ENCODE data around the gene RABGAP1L.
"Not testable (repeated sequence)": the region's sequence is repeated elsewhere in the genome, so short reads cannot be mapped to it uniquely, and the experiment has no call there.

Gene RABGAP1L

DNA sequence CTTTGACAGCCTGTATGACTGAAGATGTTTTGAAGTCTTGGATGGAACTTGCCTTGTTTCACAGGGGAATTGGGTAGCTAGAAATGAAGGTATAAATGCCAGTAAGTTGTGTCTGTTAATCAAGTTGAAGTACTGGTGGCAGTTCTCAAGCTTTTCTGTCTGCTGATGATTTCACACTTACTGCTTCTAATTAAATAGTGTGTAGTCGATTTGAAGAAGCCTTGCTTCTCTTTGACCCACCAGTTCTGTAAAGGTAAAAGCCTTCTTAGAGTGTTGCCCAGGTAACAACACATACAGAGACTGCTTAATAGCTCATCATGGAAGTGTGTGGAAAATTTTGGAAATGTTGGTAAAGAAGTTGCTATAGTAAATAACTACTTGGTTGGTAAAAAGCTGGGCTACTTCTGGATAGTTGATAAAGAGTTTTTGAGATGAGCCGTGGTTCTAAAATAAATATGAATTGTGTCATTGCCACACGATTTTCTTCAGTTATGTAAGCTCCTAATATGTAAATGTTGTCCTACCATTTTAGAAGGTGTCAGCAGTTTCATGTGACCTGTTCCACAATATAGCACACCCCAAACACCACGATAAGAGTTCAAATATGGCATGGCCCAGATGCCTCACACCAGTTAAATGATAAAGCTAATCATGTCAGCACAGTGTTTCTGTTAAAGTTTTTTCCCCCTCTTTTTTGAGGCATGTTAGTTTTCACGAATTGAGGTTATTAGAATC lies 7.4 kb downstream of the RABGAP1L start:
- Histone ChIP-seq H3K4me3 (ENCODE audit: extremely low read depth, insufficient read depth, low read length, poor library complexity, severe bottlenecking) (no peak overlapping the region), H3K4me1 (ENCODE audit: control insufficient read depth, insufficient read depth, low read length, poor library complexity, severe bottlenecking) (no peaks in the 10 kb centered on the region), H3K9me3 (ENCODE audit: control insufficient read depth, low read length) (no peaks in the 10 kb centered on the region), H3K36me3 (ENCODE audit: control insufficient read depth, insufficient read depth, low read length) (no peaks in the 10 kb centered on the region), H3K27ac (ENCODE audit: low read depth, low read length, severe bottlenecking) (no peak overlapping the region)
- WGBS, 2 experiments (ENCODE audit: insufficient coverage in 2 of 2), result 93% methylated on average over 2 of the region's 5 CpGs; no CpG with 5 or more reads in 1 of the 2 experiments

DNA sequence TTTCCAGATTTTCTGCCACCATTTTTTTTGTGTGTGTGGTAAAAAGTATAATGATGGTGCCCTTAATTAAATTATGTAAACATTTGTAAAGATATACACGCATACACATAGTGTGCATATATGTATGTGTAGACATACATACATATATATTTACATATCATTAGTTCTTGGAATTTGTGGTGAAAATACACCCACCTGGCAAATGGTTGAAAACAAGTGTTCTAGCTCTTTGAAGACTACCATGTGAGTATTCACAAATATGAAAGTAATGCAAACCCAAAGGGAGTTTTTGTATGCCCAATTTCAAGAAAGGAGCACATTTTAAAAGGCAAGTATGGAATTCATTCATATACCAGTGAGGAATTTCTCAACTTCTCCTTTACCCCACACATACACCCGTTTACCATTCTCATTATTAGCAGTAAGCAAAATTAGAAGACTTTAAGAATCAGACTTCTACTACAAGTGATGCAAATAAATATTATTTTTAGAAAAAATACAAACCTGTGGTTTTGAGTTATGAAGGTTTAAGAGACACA lies 8.0 kb downstream of the RABGAP1L start:
- WGBS, 2 experiments (ENCODE audit: insufficient coverage in 2 of 2), result no CpG with 5 or more reads among the region's 2 CpGs
- H3K4me1 ChIP-seq (ENCODE audit: control insufficient read depth, insufficient read depth, low read length, poor library complexity, severe bottlenecking), result no peaks in the 10 kb centered on the region
- no peak overlapping the region for H3K4me3 ChIP-seq (ENCODE audit: extremely low read depth, insufficient read depth, low read length, poor library complexity, severe bottlenecking)
- no peaks in the 10 kb centered on the region for H3K9me3 ChIP-seq (ENCODE audit: control insufficient read depth, low read length)
- H3K27ac ChIP-seq (ENCODE audit: low read depth, low read length, severe bottlenecking), result no peak overlapping the region
- H3K36me3 ChIP-seq (ENCODE audit: control insufficient read depth, insufficient read depth, low read length), result no peaks in the 10 kb centered on the region

DNA sequence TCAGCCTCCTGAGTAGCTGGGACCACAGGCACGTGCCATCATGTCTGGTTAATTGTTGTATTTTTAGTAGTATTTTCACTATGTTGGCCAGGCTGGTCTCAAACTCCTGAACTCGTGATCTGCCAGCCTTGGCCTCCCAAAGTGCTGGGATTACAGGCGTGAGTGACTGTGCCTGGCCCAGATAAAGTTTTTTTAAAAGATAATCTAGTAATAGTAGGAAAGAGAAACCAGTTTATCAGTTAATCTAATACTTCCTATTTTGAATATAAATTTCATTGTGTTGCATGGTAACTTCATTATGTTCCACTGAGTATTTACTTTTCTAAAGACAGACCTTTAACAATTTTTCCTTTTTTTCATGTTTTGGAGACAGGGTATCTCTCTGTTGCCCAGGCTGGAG lies 10.0 kb downstream of the RABGAP1L start:
- no peaks in the 10 kb centered on the region for H3K9me3 ChIP-seq (ENCODE audit: control insufficient read depth, low read length)
- H3K36me3 ChIP-seq (ENCODE audit: control insufficient read depth, insufficient read depth, low read length), result no peaks in the 10 kb centered on the region
- no peaks in the 10 kb centered on the region for H3K4me1 ChIP-seq (ENCODE audit: control insufficient read depth, insufficient read depth, low read length, poor library complexity, severe bottlenecking)
- 75 to 76% methylated on average over 2 to 3 of the region's 3 CpGs for WGBS, 2 experiments (ENCODE audit: insufficient coverage in 2 of 2)
- H3K27ac ChIP-seq (ENCODE audit: low read depth, low read length, severe bottlenecking), result no peak overlapping the region
- no peak overlapping the region for H3K4me3 ChIP-seq (ENCODE audit: extremely low read depth, insufficient read depth, low read length, poor library complexity, severe bottlenecking)

- H3K4me1 ChIP-seq (ENCODE audit: control insufficient read depth, insufficient read depth, low read length, poor library complexity, severe bottlenecking), result no peaks in the 10 kb centered on the region
- WGBS, 2 experiments (ENCODE audit: insufficient coverage in 2 of 2), result no CpG with 5 or more reads among the region's 1 CpG
- no peak overlapping the region for H3K27ac ChIP-seq (ENCODE audit: low read depth, low read length, severe bottlenecking)
- H3K36me3 ChIP-seq (ENCODE audit: control insufficient read depth, insufficient read depth, low read length), result no peaks in the 10 kb centered on the region
- H3K4me3 ChIP-seq (ENCODE audit: extremely low read depth, insufficient read depth, low read length, poor library complexity, severe bottlenecking), result no peak overlapping the region
- H3K9me3 ChIP-seq (ENCODE audit: control insufficient read depth, low read length), result no peaks in the 10 kb centered on the region
These were observed 11.8 kb downstream of the RABGAP1L start for GRCh38 chr1:174171073-174171472.

DNA sequence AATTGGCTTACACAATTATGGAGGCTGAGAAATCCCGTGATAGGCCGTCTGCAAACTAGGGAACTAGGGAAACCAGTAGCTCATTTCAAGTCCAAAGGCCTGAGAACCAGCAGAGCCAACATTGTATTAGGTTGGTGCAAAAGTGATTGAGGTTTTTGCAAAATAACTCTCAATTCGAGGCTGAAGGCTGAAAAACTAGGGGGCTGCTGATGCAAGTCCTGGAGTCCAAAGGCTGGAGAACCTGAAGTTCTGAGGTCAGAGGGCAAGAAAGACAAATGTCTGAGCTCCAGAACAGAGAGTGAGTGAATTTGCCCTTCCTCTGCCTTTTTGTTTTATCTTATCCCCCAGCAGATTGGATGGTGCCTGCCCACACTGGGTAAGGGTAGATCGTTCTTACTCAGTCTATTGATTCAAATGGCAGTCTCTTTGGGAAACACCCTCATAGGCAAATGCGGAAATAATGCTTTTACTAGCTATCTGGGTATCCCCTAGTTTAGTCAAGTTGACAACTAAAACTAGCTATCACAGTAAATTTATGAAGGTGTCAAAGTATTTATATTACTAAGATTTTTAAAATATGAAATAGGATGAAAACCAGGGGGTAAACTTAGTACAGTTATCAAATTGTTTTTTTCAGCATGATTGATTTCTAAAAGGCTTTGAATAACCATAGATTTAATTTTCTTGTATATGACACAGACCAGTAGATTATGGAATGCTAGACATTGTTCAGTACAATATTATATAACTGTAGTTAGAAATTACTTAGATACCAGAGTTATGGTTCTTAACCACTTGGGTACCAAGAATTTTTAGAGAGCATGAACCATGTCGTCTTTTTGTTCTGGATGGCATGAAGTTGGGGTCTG lies 15.4 kb downstream of the RABGAP1L start:
- Histone ChIP-seq H3K27ac (ENCODE audit: low read depth, low read length, severe bottlenecking) (no peak overlapping the region), H3K4me1 (ENCODE audit: control insufficient read depth, insufficient read depth, low read length, poor library complexity, severe bottlenecking) (no peaks in the 10 kb centered on the region), H3K9me3 (ENCODE audit: control insufficient read depth, low read length) (no peaks in the 10 kb centered on the region), H3K4me3 (ENCODE audit: extremely low read depth, insufficient read depth, low read length, poor library complexity, severe bottlenecking) (no peak overlapping the region), H3K36me3 (ENCODE audit: control insufficient read depth, insufficient read depth, low read length) (no peaks in the 10 kb centered on the region)
- WGBS, 2 experiments (ENCODE audit: insufficient coverage in 2 of 2), result 90 to 94% methylated on average over 3 of the region's 6 CpGs

GRCh38 chr1:174178459-174178858 lies 19.1 kb downstream of the RABGAP1L start:
- H3K4me3 ChIP-seq (ENCODE audit: extremely low read depth, insufficient read depth, low read length, poor library complexity, severe bottlenecking); H3K9me3 ChIP-seq (ENCODE audit: control insufficient read depth, low read length); H3K4me1 ChIP-seq (ENCODE audit: control insufficient read depth, insufficient read depth, low read length, poor library complexity, severe bottlenecking); H3K27ac ChIP-seq (ENCODE audit: low read depth, low read length, severe bottlenecking); H3K36me3 ChIP-seq (ENCODE audit: control insufficient read depth, insufficient read depth, low read length): not testable (repeated sequence)
- 80% methylated on average over 1 of the region's 2 CpGs for WGBS, 2 experiments (ENCODE audit: insufficient coverage in 2 of 2)

- Histone ChIP-seq H3K36me3 (ENCODE audit: control insufficient read depth, insufficient read depth, low read length) (no peaks in the 10 kb centered on the region), H3K27ac (ENCODE audit: low read depth, low read length, severe bottlenecking) (no peak overlapping the region), H3K9me3 (ENCODE audit: control insufficient read depth, low read length) (no peaks in the 10 kb centered on the region), H3K4me1 (ENCODE audit: control insufficient read depth, insufficient read depth, low read length, poor library complexity, severe bottlenecking) (no peaks in the 10 kb centered on the region), H3K4me3 (ENCODE audit: extremely low read depth, insufficient read depth, low read length, poor library complexity, severe bottlenecking) (no peak overlapping the region)
- 90 to 100% methylated on average over 1 to 2 of the region's 4 CpGs for WGBS, 2 experiments (ENCODE audit: insufficient coverage in 2 of 2)
These were observed 30.2 kb downstream of the RABGAP1L start for GRCh38 chr1:174189428-174190062.

- Histone ChIP-seq H3K4me1 (ENCODE audit: control insufficient read depth, insufficient read depth, low read length, poor library complexity, severe bottlenecking) (no peaks in the 10 kb centered on the region), H3K9me3 (ENCODE audit: control insufficient read depth, low read length) (no peaks in the 10 kb centered on the region), H3K36me3 (ENCODE audit: control insufficient read depth, insufficient read depth, low read length) (no peaks in the 10 kb centered on the region), H3K27ac (ENCODE audit: low read depth, low read length, severe bottlenecking) (no peak overlapping the region), H3K4me3 (ENCODE audit: extremely low read depth, insufficient read depth, low read length, poor library complexity, severe bottlenecking) (no peak overlapping the region)
- WGBS, 2 experiments (ENCODE audit: insufficient coverage in 2 of 2), result 86 to 92% methylated on average over 2 to 3 of the region's 6 CpGs
These were observed 31.4 kb downstream of the RABGAP1L start for GRCh38 chr1:174190691-174191199.

DNA sequence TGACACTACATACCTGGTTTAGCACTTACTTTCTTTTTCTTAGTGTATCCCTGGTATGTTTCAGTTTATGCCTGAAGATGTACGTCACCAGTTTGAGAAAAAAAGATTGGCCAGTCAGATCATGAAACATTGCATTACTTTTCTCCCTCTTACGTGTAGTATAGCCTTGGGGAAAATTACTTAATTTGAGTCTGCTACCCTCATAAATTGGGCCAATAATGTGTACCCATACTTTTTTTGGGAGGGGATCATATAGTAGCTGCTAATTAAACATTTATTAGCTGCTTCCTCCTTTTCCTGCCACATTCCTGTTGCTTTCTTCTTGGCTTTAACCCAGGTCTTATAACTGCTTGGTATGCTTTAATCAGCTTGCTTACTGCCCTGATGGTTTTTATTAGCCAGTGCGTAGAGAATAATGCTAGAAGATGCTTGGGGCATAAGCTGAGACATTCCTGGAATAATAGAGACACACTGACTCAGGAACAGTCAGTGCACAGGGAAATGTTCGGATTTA lies 32.1 kb downstream of the RABGAP1L start:
- Histone ChIP-seq H3K9me3 (ENCODE audit: control insufficient read depth, low read length) (no peaks in the 10 kb centered on the region), H3K4me1 (ENCODE audit: control insufficient read depth, insufficient read depth, low read length, poor library complexity, severe bottlenecking) (no peaks in the 10 kb centered on the region), H3K4me3 (ENCODE audit: extremely low read depth, insufficient read depth, low read length, poor library complexity, severe bottlenecking) (no peak overlapping the region), H3K27ac (ENCODE audit: low read depth, low read length, severe bottlenecking) (no peak overlapping the region), H3K36me3 (ENCODE audit: control insufficient read depth, insufficient read depth, low read length) (no peaks in the 10 kb centered on the region)
- 95 to 96% methylated on average over 2 of the region's 4 CpGs for WGBS, 2 experiments (ENCODE audit: insufficient coverage in 2 of 2)

- no peaks in the 10 kb centered on the region for H3K9me3 ChIP-seq (ENCODE audit: control insufficient read depth, low read length)
- 82 to 90% methylated on average over 6 of the region's 6 CpGs for WGBS, 2 experiments (ENCODE audit: insufficient coverage in 2 of 2)
These were observed 35.1 kb downstream of the RABGAP1L start for GRCh38 chr1:174194461-174194860.

More at GRCh38 chr1:174194461-174194860, 35.1 kb downstream of the RABGAP1L start:
- Histone ChIP-seq H3K4me1 (ENCODE audit: control insufficient read depth, insufficient read depth, low read length, poor library complexity, severe bottlenecking) (no peaks in the 10 kb centered on the region), H3K36me3 (ENCODE audit: control insufficient read depth, insufficient read depth, low read length) (no peaks in the 10 kb centered on the region), H3K4me3 (ENCODE audit: extremely low read depth, insufficient read depth, low read length, poor library complexity, severe bottlenecking) (no peak overlapping the region), H3K27ac (ENCODE audit: low read depth, low read length, severe bottlenecking) (no peak overlapping the region)
